Activated CD8-positive, alpha-beta memory T cell treated with anti-CD3 and anti-CD28 coated beads, Interleukin-2, amount 50 U/mL, for 24 hours (primary cell): ENCODE data around the gene PLD3.
"Not testable (repeated sequence)": the region's sequence is repeated elsewhere in the genome, so short reads cannot be mapped to it uniquely, and the experiment has no call there.

Source experiments
- DNase-seq: peaks from one replicate; pipeline ENCODE4 v3.0.0-alpha.2; 2020; ENCODE audit errors: extremely low read depth

The PLD3 gene

GRCh38 chr19:40332669-40333068 is 15.8 kb upstream of the PLD3 start:
- DNase-seq = no peak

DNA sequence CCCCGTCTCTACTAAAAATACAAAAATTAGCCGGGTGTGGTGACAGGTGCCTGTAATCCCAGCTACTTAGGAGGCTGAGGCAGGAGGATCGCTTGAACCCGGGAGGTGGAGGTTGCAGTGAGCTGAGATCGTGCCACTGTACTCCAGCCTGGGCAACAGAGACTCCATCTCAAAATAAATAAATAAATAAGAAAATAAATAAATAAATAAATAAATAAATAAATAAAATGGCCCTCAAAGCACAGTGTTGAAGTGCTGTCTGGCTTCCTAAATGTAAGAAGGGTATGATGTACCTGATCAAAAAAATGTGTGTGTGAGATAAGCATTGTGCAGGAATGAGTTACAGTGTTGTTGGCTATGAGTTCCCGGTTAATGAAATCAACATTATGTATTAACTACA is 15.4 kb upstream of the PLD3 start:
- not testable (repeated sequence) for DNase-seq

GRCh38 chr19:40335101-40335500 is 13.4 kb upstream of the PLD3 start:
- no peak for DNase-seq

GRCh38 chr19:40335855-40336600 is 12.5 kb upstream of the PLD3 start:
- DNase-seq = no peak

- DNase-seq = no peak
These were observed 11.9 kb upstream of the PLD3 start for GRCh38 chr19:40336601-40336900.

- no peak for DNase-seq
These were observed 11.4 kb upstream of the PLD3 start for GRCh38 chr19:40337107-40337506.

DNA sequence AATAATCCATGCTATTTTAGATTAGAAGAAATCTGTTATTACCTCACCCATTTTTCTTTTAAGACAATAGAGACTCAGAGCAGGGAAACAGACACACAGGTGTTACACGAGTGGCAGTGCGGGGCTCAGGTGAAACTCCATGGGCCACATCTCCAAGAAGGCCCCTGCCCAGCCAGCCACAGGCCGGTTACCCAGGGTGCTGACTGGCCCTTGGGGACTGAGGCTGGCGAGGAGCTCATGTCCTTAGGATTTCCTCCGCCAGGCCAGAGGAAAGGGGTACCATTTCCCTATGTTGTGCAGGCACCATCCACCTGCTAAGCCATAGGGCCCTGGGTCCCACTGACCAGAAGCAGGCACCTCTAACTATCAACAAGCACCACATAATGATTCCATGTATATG is 10.9 kb upstream of the PLD3 start:
- no peak for DNase-seq

- DNase-seq = no peak
These were observed 9.3 kb upstream of the PLD3 start for GRCh38 chr19:40339018-40339728.

DNA sequence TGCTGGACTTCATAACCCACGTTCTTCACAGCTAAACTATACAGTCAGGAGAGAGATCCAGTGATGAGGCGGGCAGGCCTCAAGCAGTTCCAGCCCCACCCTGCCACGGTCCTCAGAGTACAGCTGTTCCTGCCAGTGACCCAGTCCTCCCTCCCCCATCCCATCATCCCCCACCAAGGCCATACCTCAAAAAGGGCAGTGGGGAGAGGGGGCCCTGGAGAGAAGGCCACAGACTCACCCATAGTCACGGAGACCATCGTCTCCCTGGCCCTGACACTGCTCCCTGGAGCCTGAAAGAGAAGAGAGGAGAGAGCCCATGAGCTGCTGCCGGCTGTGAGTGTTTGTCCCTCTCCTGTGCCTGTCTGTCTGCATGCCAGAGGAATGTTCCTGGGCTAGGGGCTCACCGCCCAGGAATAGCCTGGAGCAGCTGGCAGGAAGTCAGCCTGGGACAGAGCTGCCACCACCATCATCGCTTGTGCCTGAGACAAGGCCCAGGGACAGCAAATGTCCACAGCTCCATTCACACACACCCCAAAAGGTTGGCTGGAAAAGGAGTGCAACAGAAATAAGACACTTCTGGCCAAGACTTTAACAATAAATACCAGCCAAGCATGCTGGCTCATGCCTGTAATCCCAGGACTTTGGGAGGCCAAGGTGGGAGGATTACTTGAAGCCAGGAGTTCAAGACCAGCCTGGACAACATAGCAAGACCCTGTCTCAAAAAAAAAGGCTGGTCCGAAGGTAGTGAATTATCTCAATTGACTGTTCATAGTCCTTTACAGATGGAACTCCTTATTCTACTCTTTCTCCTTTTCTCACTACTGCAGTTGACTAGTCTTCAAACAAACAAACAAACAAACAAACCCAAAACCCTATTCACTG is 6.7 kb upstream of the PLD3 start:
- DNase-seq = no peak

- no peak for DNase-seq
These were observed 5.7 kb upstream of the PLD3 start for GRCh38 chr19:40342644-40343311.

DNA sequence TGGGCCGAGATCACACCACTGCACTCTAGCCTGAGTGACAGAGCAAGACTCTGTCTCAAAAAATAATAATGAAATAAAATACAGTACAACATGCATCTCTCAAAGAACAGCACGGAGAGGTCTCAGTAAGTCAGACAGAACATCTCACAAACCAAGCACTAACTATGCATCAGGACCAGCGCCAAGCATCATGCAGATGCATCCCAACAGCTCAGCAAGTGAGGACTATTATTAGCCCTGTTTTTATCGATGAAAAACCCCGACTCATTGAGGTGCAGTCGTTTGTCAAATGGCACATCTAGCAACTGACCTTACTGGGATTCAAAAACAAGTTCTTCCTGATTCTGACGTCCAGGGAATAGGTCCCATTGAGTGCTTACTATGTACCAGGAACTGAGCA is 4.1 kb upstream of the PLD3 start:
- no peak for DNase-seq

DNA sequence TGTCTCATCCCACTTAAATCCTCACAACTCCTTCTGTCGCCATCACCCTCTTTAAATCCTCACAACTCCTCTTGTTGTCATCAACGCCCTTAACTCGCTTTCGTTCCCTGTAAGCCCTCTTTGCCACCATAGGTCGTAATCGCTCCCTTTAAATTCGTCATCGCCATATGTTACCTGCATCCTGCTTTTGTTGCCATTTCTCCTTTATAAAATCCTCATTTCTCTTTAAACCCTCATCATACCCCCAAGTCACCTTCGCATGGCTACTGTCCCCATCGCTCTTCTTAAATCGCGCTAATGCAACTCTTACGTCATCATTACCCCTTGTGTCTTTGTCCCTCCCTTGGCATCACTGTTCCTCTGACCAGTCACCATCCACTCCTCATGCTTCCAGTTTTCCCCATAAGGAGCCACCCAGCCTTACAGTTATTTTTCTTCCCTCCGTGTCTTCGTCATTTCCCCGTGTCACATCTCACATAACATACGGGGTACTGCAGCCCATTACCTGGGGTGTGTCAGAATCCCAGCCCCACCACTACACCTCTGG is 539 bp downstream of the PLD3 start:
- DNase-seq = no peak

- DNase-seq = no peak
These were observed 7.6 kb downstream of the PLD3 start for GRCh38 chr19:40355975-40356680.

DNA sequence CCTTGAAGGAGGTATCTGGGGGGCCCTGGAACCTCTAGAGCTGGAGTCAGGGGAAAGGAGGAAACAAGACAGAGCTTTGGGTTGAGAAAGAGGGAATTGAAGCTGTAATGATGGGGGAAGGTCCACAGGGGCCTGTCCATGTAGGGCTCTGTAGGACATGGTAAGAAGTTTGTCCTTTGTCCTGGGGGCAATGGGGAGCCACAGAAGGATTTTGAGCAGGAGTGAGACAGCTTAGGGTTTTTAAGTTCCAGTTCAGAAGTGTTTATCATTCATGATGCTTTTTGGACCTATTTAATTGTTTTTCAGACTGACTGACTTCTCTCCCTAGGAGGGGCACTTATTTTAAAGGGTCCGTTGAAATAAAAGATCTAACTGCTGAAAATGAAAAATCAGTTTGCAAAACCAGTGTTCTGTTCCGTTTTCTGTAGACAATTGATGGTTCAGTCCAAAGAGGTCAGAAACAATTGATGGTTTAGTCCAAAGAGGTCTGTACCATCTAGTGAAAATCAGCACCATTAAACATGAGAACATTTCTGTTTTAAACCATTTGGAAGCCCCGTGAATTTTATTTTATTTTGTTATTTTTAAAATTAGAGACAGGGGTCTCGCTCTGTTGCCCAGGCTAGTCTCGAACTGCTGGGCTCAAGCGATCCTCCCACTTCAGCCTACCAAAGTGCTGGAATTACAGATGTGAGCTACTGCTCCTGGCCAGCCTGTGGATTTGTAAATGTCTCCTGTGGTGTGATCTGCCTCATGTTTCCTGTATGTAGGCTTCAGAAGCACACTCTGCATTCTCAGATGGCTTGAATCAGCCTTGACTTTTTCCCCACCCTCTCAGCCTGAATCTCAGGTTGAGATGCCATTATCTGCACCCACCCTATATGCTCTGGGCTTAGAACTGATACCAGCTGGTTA is 8.4 kb downstream of the PLD3 start:
- DNase-seq = no peak

DNA sequence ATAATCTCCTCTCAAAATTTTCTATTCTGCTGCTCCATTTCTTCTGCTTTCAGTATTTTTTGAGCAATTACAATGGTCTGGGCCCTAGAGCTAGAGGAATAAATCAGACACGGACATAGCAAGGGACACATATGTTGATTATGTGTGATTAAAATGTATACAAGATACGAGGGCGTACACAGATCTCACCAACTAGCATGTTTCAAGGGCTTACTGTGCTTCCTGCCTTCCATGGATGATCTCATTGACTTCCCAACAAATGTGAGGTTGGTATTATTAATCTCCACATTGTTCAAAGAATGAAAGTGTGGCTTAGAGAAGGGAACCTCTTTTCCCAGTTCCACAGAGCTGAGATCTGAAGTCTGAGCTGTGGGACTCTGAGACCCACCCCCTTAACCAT is 9.1 kb downstream of the PLD3 start:
- no peak for DNase-seq

- no peak for DNase-seq
These were observed 10.3 kb downstream of the PLD3 start for GRCh38 chr19:40358773-40359172.

DNA sequence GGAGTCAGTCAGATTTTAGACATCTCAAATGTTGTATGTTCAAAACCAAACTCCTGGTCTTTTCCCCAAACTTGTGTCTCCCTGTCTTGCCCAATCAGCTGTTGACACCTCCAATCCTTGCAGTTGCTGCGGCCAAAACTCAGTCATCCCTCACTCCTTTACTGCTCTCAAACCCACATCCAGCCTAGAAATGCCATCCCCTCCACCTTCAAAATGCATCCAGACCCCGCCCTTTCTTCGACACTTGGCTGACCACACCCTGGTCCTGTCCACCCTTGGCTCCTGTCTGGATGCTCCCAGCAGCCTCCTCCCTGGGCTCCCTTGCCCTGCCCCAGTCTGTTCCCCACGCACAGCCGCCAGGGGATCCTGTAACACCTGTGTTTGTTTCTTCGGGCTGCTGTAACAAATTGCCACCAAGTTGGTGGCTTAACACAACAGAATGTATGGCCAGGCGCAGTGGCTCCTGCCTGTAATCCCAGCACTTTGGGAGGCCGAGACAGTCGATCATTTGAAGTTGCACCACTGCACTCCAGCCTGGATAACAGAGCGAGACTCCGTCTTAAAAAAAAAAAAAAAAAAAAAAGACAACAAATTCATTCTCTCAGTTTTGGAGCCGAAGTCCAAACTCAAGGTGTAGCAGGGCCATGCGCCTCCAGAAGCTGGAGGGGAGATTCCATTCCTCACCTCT is 11.7 kb downstream of the PLD3 start:
- DNase-seq = no peak

DNA sequence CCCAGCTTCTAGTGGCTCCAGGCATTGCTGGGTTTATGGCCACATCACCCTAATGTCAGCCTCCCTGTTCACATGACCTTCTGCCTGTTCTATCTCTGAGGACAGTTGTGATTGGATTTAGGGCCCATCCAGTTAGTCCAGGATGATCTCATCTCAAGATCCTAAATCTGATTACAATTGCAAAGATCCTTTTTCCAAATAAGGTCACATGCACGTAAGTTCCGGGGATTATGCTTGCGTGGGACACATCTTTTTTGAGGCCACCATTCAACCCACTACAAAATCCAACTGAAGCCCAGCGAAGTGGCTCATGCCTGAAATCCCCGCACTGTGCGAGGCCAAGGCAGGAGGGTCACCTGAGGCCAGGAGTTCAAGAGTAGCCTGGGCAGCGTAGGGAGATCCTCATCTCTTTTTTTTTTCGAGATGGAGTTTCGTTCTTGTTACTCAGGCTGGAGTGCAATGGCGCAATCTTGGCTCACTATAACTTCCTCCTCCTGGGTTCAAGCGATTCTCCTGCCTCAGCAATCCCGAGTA is 12.3 kb downstream of the PLD3 start:
- DNase-seq = no peak

GRCh38 chr19:40362160-40362559 is 13.7 kb downstream of the PLD3 start:
- DNase-seq = no peak
